ENCODE results near the gene HYKK.

Gene HYKK

GRCh38 chr15:78573416-78573815, 66.0 kb downstream of the HYKK start:
- no peak for DNase-seq (ENCODE audit: low read depth)
- no peak overlapping the region for H3K4me3 ChIP-seq (ENCODE audit: low read depth, low read length)

GRCh38 chr15:78574944-78575343, 67.6 kb downstream of the HYKK start:
- H3K4me3 ChIP-seq (ENCODE audit: low read depth, low read length), result no peak overlapping the region
- no peak for DNase-seq (ENCODE audit: low read depth)

All from skeletal muscle cell (primary cell).